ENCODE results near the gene SRGAP1.

The SRGAP1 gene

GRCh38 chr12:64142382-64142781 is 297.9 kb downstream of the SRGAP1 start:
- TF ChIP-seq CTCF (conservative IDR thresholded peaks at IDR 0.05) (no peak), ZFX (IDR thresholded peaks at IDR 0.05) (no peak)
- no peak overlapping the region for H3K27ac ChIP-seq

DNA sequence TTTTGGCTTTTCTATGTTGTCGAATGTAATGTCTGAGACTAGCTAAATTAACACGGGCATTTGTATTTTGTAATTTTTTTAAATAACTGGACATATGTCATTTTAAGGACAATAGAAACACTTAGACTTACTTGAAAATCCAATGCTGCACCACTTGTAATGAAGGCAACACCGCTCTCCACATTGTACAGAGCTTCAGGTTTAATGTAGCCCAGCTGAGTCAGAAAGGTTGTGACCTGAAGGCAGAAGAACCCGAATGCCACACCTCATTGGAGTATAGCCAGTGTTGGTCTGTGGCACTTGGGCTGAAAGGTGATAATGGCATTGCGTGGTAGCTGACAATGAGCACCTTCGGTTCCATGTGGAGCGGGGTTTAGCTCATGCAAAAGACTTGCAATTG is 298.3 kb downstream of the SRGAP1 start:
- TF ChIP-seq CTCF (conservative IDR thresholded peaks at IDR 0.05) (no peak), ZFX (IDR thresholded peaks at IDR 0.05) (no peak)
- no peak overlapping the region for H3K27ac ChIP-seq

DNA sequence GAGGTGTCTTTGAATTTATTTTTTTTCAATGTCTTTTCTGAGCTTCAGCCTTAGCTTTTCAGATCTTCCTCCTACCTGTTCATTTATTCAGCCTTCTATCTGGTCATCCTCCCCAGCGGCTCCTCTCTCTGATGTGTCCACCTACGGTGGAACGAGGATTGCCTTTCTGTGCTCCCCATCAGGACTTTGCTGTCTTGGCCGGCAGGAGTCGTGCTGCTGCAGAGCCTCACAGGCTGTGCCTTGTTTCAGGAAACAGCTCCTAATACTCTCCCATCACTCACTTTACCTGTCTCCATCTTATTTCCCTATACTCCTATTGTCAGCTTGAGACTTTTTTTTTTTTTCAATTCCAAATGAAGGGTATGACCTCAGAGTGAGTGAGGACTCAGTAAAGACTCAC is 300.7 kb downstream of the SRGAP1 start:
- TF ChIP-seq CTCF (conservative IDR thresholded peaks at IDR 0.05) (no peak), ZFX (IDR thresholded peaks at IDR 0.05) (no peak)
- no peak overlapping the region for H3K27ac ChIP-seq

- no peak overlapping the region for H3K27ac ChIP-seq
- TF ChIP-seq ZFX (IDR thresholded peaks at IDR 0.05): no peak
These were observed 302.6 kb downstream of the SRGAP1 start for GRCh38 chr12:64147011-64147631.

- TF ChIP-seq CTCF (conservative IDR thresholded peaks at IDR 0.05): no peak
- TF ChIP-seq ZFX (IDR thresholded peaks at IDR 0.05): no peak
- no peak overlapping the region for H3K27ac ChIP-seq
These were observed 303.4 kb downstream of the SRGAP1 start for GRCh38 chr12:64147875-64148274.

- H3K27ac ChIP-seq: no peak overlapping the region
- TF ChIP-seq CTCF (conservative IDR thresholded peaks at IDR 0.05) (no peak), ZFX (IDR thresholded peaks at IDR 0.05) (no peak)
These were observed 310.2 kb downstream of the SRGAP1 start for GRCh38 chr12:64154677-64155076.

- no peak for TF ChIP-seq ZFX (IDR thresholded peaks at IDR 0.05)
- TF ChIP-seq CTCF (conservative IDR thresholded peaks at IDR 0.05): no peak
- no peak overlapping the region for H3K27ac ChIP-seq
These were observed 312.6 kb downstream of the SRGAP1 start for GRCh38 chr12:64157110-64157509.

- no peak for TF ChIP-seq CTCF (conservative IDR thresholded peaks at IDR 0.05)
- no peak for TF ChIP-seq ZFX (IDR thresholded peaks at IDR 0.05)
- H3K27ac ChIP-seq: no peak overlapping the region
These were observed 315.7 kb downstream of the SRGAP1 start for GRCh38 chr12:64160021-64160710.

Data from C4-2B (cell line).